HepG2 (cell line): ENCODE measurements around the gene CHID1. TPM values are rescaled to one million over a fixed set of nuclear protein-coding genes. Genes with fewer than 3 reads are reported as not detected.

Experiments used
- FOXC1 ChIP-seq: sonication (generic); formaldehyde crosslinking; IDR thresholded peaks from 2 replicates; pipeline ENCODE4 v1.8.0; 2022; ENCODE audit warnings: mild to moderate bottlenecking, missing genetic modification reagents, borderline replicate concordance
- HNF4A ChIP-seq: sonication (generic); formaldehyde crosslinking; IDR thresholded peaks from 2 replicates; pipeline ENCODE4 v1.4.0; 2020; ENCODE audit warnings: missing genetic modification reagents
- HNF4G ChIP-seq, 2 experiments: sonication (generic) in 1 of 2; formaldehyde crosslinking in 1 of 2; IDR thresholded peaks; 2 replicates each; pipeline versions ENCODE4 v1.4.0 to v1.6.1; 2011 to 2020; ENCODE audit warnings: borderline replicate concordance in 2 of 2, low read depth in 2 of 2, mild to moderate bottlenecking in 2 of 2, low read length in 1 of 2, missing genetic modification reagents in 1 of 2, moderate library complexity in 1 of 2
- JUND ChIP-seq: sonication (generic); formaldehyde crosslinking; IDR thresholded peaks from 2 replicates; pipeline ENCODE4 v1.8.0; 2022; ENCODE audit warnings: mild to moderate bottlenecking, missing genetic modification reagents
- MXD4 ChIP-seq: IDR thresholded peaks from 2 replicates; pipeline ENCODE4 v1.6.1; 2016; ENCODE audit warnings: mild to moderate bottlenecking, missing biosample characterization, missing genetic modification reagents
- REL ChIP-seq: sonication (generic); formaldehyde crosslinking; conservative IDR thresholded peaks from 2 replicates; pipeline ENCODE4 v1.8.0; 2022; ENCODE audit warnings: mild to moderate bottlenecking, missing genetic modification reagents, moderate library complexity
- REPIN1 ChIP-seq: sonication (generic); formaldehyde crosslinking; IDR thresholded peaks from 2 replicates; pipeline ENCODE4 v1.8.0; 2022; ENCODE audit warnings: missing genetic modification reagents, low read depth, mild to moderate bottlenecking, borderline replicate concordance
- SKI ChIP-seq: fragments of 450-650 bp; IDR thresholded peaks from one replicate; pipeline ENCODE4 v1.6.1; 2018; ENCODE audit warnings: mild to moderate bottlenecking; ENCODE audit not compliant: partially characterized antibody
- TMF1 ChIP-seq: sonication (generic); formaldehyde crosslinking; IDR thresholded peaks from 2 replicates; pipeline ENCODE4 v1.8.1; 2022; ENCODE audit warnings: low read depth, missing genetic modification reagents
- ZFP36L2 ChIP-seq: sonication (generic); formaldehyde crosslinking; IDR thresholded peaks from 2 replicates; pipeline ENCODE4 v1.4.0; 2020; ENCODE audit warnings: missing genetic modification reagents
- ZNF44 ChIP-seq: sonication (generic); formaldehyde crosslinking; IDR thresholded peaks from 2 replicates; pipeline ENCODE4 v1.5.1; 2020; ENCODE audit warnings: mild to moderate bottlenecking, missing genetic modification reagents
- ZNF546 ChIP-seq: sonication (generic); formaldehyde crosslinking; conservative IDR thresholded peaks from 2 replicates; pipeline ENCODE4 v1.8.1; 2023; ENCODE audit warnings: mild to moderate bottlenecking, missing genetic modification reagents
- ZNF558 ChIP-seq: sonication (generic); formaldehyde crosslinking; IDR thresholded peaks from 2 replicates; pipeline ENCODE4 v1.9.0; 2022; ENCODE audit warnings: mild to moderate bottlenecking, missing genetic modification reagents, borderline replicate concordance
- ZNF644 ChIP-seq: IDR thresholded peaks from 2 replicates; pipeline ENCODE4 v1.6.1; 2016; ENCODE audit warnings: low read depth
- polyA plus RNA-seq, 8 experiments: library from polyadenylated mRNA; depleted of rRNA in 3 of 8; stranded (reverse) in 7 of 8; unstranded in 1 of 8; fragments of >200 nt; fragmentation: Illumina TruSeq in 4 of 8; extraction: Trizol in 4 of 8; gene quantifications; 2 replicates each; pipeline versions ENCODE4 v1.2.1 to v1.2.3, GENCODE V29; 2011 to 2016; ENCODE audit warnings: low read depth in 4 of 8, missing spikeins in 1 of 8, mixed read lengths in 1 of 8; ENCODE audit not compliant: insufficient read depth in 1 of 8
- total RNA-seq, 5 experiments: library from RNA; depleted of rRNA; stranded (reverse); fragments of >200 nt; fragmentation: Illumina TruSeq; extraction: Trizol; gene quantifications; 2 replicates each; pipeline ENCODE4 v1.2.3, GENCODE V29; 2016; ENCODE audit warnings: low read depth in 1 of 5
- TF ChIP-seq, protein P1 (sequence below): sonication (generic); formaldehyde crosslinking; IDR thresholded peaks from 2 replicates; pipeline ENCODE4 v1.5.0; 2020; ENCODE audit warnings: missing genetic modification reagents
- TF ChIP-seq, protein P2 (sequence below): sonication (generic); formaldehyde crosslinking; IDR thresholded peaks from 2 replicates; pipeline ENCODE4 v1.4.0; 2020; ENCODE audit warnings: low read depth, missing genetic modification reagents
- TF ChIP-seq, protein P3 (sequence below): sonication (generic); formaldehyde crosslinking; IDR thresholded peaks from 2 replicates; pipeline ENCODE4 v1.5.0; 2020; ENCODE audit warnings: missing genetic modification reagents, mild to moderate bottlenecking, borderline replicate concordance
- TF ChIP-seq, protein P4 (sequence below): sonication (generic); formaldehyde crosslinking; IDR thresholded peaks from 2 replicates; pipeline ENCODE4 v1.4.0; 2020; ENCODE audit warnings: mild to moderate bottlenecking, missing genetic modification reagents
- TF ChIP-seq, protein P5 (sequence below): sonication (generic); formaldehyde crosslinking; IDR thresholded peaks from 2 replicates; pipeline ENCODE4 v1.5.1; 2020; ENCODE audit warnings: missing genetic modification reagents, mild to moderate bottlenecking, borderline replicate concordance
- TF ChIP-seq, protein P6 (sequence below): sonication (generic); formaldehyde crosslinking; IDR thresholded peaks from 2 replicates; pipeline ENCODE4 v1.8.0; 2022; ENCODE audit warnings: mild to moderate bottlenecking, missing genetic modification reagents, moderate library complexity
- TF ChIP-seq, protein P7 (sequence below): sonication (generic); formaldehyde crosslinking; IDR thresholded peaks from 2 replicates; pipeline ENCODE4 v1.5.0; 2020; ENCODE audit warnings: missing genetic modification reagents, mild to moderate bottlenecking, borderline replicate concordance

Gene CHID1
- total and polyA plus RNA-seq, 2 of the 13 experiments (the other 11 are each of a cell fraction or from before 2014, with no cell fraction given), result 65.1 to 93.6 TPM

DNA sequence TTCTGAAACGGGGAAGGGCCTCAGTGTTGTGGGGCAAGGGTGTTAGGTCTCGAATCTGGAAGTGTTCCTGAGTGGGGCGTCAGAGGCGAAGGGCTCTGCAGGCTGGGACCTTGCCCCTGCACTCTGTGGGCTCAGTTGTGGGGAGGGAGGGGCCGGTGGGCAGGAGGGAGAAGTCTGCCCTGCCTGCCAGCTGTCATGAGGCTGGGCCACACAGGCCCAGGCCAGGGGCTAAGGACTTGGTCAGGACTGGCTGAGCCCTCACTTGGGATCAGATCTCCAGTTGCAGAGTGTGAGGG, 82.8 kb downstream of the CHID1 start, which contains the start of gene CRACR2B (continued):
- TF ChIP-seq SKI, result no peak
- TF ChIP-seq, protein P1, sequence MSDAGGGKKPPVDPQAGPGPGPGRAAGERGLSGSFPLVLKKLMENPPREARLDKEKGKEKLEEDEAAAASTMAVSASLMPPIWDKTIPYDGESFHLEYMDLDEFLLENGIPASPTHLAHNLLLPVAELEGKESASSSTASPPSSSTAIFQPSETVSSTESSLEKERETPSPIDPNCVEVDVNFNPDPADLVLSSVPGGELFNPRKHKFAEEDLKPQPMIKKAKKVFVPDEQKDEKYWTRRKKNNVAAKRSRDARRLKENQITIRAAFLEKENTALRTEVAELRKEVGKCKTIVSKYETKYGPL, result no peak
- no peak for TF ChIP-seq FOXC1
- TF ChIP-seq, protein P2, sequence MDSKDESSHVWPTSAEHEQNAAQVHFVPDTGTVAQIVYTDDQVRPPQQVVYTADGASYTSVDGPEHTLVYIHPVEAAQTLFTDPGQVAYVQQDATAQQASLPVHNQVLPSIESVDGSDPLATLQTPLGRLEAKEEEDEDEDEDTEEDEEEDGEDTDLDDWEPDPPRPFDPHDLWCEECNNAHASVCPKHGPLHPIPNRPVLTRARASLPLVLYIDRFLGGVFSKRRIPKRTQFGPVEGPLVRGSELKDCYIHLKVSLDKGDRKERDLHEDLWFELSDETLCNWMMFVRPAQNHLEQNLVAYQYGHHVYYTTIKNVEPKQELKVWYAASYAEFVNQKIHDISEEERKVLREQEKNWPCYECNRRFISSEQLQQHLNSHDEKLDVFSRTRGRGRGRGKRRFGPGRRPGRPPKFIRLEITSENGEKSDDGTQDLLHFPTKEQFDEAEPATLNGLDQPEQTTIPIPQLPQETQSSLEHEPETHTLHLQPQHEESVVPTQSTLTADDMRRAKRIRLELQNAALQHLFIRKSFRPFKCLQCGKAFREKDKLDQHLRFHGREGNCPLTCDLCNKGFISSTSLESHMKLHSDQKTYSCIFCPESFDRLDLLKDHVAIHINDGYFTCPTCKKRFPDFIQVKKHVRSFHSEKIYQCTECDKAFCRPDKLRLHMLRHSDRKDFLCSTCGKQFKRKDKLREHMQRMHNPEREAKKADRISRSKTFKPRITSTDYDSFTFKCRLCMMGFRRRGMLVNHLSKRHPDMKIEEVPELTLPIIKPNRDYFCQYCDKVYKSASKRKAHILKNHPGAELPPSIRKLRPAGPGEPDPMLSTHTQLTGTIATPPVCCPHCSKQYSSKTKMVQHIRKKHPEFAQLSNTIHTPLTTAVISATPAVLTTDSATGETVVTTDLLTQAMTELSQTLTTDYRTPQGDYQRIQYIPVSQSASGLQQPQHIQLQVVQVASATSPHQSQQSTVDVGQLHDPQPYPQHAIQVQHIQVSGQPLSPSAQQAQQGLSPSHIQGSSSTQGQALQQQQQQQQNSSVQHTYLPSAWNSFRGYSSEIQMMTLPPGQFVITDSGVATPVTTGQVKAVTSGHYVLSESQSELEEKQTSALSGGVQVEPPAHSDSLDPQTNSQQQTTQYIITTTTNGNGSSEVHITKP (CRISPR knock-in tag), result no peak
- TF ChIP-seq, protein P3, sequence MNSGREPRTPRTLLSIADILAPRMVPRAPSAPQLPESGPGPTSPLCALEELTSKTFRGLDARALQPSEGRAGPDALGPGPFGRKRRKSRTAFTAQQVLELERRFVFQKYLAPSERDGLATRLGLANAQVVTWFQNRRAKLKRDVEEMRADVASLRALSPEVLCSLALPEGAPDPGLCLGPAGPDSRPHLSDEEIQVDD (CRISPR knock-in tag), result no peak
- TF ChIP-seq ZNF546 (CRISPR knock-in tag), result no peak
- TF ChIP-seq ZFP36L2 (CRISPR knock-in tag), result no peak
- no peak for TF ChIP-seq REPIN1 (CRISPR knock-in tag)
- no peak for TF ChIP-seq REL (CRISPR knock-in tag)
- TF ChIP-seq HNF4A (CRISPR knock-in tag), result no peak
- TF ChIP-seq TMF1 (CRISPR knock-in tag), result no peak; the same call in 1 of the 2 replicates
- TF ChIP-seq, protein P4, sequence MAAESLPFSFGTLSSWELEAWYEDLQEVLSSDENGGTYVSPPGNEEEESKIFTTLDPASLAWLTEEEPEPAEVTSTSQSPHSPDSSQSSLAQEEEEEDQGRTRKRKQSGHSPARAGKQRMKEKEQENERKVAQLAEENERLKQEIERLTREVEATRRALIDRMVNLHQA (CRISPR knock-in tag), result no peak
- TF ChIP-seq HNF4G (IDR thresholded peaks at IDR 0.05; ENCODE audit: borderline replicate concordance, low read depth, low read length), result no peak
- no peak for TF ChIP-seq HNF4G (CRISPR knock-in tag; IDR thresholded peaks at IDR 0.05; ENCODE audit: borderline replicate concordance, low read depth)
- no peak for TF ChIP-seq ZNF44 (CRISPR knock-in tag)
- TF ChIP-seq, protein P5, sequence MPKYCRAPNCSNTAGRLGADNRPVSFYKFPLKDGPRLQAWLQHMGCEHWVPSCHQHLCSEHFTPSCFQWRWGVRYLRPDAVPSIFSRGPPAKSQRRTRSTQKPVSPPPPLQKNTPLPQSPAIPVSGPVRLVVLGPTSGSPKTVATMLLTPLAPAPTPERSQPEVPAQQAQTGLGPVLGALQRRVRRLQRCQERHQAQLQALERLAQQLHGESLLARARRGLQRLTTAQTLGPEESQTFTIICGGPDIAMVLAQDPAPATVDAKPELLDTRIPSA, result no peak
- TF ChIP-seq, protein P6, sequence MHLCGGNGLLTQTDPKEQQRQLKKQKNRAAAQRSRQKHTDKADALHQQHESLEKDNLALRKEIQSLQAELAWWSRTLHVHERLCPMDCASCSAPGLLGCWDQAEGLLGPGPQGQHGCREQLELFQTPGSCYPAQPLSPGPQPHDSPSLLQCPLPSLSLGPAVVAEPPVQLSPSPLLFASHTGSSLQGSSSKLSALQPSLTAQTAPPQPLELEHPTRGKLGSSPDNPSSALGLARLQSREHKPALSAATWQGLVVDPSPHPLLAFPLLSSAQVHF (CRISPR knock-in tag), result no peak
- no peak for TF ChIP-seq MXD4 (CRISPR knock-in tag)
- TF ChIP-seq, protein P7, sequence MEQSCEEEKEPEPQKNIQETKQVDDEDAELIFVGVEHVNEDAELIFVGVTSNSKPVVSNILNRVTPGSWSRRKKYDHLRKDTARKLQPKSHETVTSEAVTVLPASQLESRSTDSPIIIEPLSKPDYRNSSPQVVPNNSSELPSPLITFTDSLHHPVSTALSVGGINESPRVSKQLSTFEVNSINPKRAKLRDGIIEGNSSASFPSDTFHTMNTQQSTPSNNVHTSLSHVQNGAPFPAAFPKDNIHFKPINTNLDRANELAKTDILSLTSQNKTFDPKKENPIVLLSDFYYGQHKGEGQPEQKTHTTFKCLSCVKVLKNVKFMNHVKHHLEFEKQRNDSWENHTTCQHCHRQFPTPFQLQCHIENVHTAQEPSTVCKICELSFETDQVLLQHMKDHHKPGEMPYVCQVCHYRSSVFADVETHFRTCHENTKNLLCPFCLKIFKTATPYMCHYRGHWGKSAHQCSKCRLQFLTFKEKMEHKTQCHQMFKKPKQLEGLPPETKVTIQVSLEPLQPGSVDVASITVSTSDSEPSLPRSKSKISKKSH, result no peak
- no peak for TF ChIP-seq ZNF644 (CRISPR knock-in tag)
- TF ChIP-seq JUND (CRISPR knock-in tag), result no peak
- no peak for TF ChIP-seq ZNF558
